AG10803 (cell line): ENCODE measurements around the gene NAT10.

ENCODE experiments used
- DNase-seq: peaks from one replicate; pipeline ENCODE4 v3.0.0; 2010; ENCODE audit warnings: low read depth
- H3K4me3 ChIP-seq: 2 replicates; pipeline ENCODE4 v1.5.1; 2011; ENCODE audit warnings: mild to moderate bottlenecking, low read length, control low read depth
- TF ChIP-seq, protein P1 (sequence below): conservative IDR thresholded peaks from 2 replicates; pipeline ENCODE4 v1.5.1; 2011; ENCODE audit warnings: mild to moderate bottlenecking, low read length, control low read depth, inconsistent platforms

Gene NAT10

DNA sequence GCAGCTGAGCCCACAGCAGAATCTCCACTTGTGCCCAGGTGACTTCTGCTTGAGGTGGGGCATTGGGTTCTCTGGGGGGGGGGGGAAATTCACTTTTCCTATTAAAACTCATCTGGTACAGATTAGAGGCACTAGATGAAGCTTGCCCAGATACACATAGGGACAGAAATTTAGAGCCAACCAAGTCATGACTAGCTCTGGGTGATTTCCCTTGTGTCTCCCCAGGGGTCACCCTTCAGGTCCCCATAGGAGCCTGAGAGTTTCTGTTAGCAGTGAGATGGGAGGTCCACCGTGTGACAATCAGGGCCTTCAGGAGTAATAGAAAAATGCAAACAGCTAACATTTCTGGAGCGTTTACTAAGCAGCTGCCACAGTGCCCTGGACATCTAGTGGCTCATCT lies 77.0 kb downstream of the NAT10 start:
- DNase-seq: peak; percentile 31
- TF ChIP-seq, protein P1, sequence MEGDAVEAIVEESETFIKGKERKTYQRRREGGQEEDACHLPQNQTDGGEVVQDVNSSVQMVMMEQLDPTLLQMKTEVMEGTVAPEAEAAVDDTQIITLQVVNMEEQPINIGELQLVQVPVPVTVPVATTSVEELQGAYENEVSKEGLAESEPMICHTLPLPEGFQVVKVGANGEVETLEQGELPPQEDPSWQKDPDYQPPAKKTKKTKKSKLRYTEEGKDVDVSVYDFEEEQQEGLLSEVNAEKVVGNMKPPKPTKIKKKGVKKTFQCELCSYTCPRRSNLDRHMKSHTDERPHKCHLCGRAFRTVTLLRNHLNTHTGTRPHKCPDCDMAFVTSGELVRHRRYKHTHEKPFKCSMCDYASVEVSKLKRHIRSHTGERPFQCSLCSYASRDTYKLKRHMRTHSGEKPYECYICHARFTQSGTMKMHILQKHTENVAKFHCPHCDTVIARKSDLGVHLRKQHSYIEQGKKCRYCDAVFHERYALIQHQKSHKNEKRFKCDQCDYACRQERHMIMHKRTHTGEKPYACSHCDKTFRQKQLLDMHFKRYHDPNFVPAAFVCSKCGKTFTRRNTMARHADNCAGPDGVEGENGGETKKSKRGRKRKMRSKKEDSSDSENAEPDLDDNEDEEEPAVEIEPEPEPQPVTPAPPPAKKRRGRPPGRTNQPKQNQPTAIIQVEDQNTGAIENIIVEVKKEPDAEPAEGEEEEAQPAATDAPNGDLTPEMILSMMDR: no peak
- no peak overlapping the region for H3K4me3 ChIP-seq

- TF ChIP-seq, protein P1: no peak
- H3K4me3 ChIP-seq: no peak overlapping the region
- no peak for DNase-seq
These were observed 77.7 kb downstream of the NAT10 start for GRCh38 chr11:34182921-34183685.

DNA sequence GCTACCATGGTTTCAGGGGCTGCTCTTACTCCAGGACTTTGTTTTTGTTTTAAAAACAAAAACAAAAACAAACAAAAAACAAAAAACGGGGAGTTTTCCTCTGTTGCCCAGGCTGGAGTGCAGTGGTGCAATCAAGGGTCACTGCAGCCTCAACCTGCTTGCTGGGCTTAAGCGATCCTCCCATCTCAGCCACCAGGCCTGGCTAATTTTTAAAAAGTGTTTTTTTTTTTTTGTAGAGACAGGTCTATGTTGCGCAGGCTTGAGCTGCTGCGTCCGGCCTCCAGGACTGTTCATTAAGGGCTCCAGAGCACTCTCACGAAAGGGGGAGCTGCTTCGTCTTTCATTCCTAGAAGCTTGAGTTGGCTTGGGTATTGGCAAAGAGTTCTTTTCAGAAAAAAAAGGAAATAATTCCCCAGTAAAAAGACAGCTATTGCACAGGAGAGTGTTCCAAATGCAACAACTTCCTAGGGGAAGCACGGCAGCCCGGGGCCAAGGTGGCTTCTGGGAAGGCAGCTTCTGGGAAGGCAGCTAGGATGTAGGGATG lies 78.5 kb downstream of the NAT10 start:
- no peak for DNase-seq
- H3K4me3 ChIP-seq: no peak overlapping the region
- TF ChIP-seq, protein P1: no peak

DNA sequence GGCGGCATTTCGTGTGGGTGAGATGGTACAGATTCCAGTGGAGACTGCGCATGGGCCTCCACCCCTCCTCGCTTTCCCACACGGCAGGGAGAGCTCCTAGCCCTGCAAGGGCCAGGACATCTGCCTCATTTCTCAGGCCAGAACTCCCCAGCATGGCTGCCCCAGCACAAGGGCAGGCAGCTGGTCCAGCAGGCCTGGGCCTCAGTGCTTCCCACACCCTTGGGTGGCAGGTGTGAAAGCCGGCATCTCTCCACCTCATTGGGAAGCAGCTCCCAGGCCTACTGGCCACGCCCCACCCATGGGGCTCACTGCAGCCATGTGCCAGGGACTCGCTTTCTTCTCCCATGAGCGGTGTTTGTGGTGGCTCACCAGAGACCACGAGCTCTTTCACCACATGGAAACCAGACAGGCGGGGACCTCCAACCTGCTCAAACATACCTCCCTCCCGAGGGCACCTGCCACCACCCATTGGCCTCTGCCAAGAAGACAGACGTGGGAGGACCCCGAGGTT lies 79.1 kb downstream of the NAT10 start:
- DNase-seq: no peak
- no peak overlapping the region for H3K4me3 ChIP-seq
- TF ChIP-seq, protein P1: no peak

GRCh38 chr11:34185926-34186841 lies 80.8 kb downstream of the NAT10 start:
- no peak overlapping the region for H3K4me3 ChIP-seq
- no peak for DNase-seq
- TF ChIP-seq, protein P1: no peak

DNA sequence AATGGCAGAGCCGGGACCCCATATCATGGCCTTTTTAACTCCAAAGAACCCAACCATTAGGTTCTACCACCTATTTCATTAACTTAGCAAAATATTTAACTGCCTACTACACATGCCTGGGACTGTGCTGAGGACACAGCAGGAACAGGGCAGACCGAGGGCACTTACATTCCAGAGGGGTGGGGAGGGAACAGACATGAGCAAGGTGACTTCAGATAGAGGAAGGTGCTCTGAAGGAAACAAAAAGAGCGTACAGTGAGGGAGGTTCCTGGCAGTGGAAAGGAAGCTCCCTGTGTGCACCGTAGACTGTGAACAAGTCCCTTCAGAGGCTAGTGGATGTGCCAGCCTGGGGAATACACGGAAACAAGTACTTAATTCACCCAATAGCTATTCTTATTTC lies 82.8 kb downstream of the NAT10 start:
- no peak for DNase-seq
- no peak overlapping the region for H3K4me3 ChIP-seq
- TF ChIP-seq, protein P1: no peak
